ENCODE data around the gene MLN. TPM values are rescaled to one million over a fixed set of nuclear protein-coding genes. Genes with fewer than 3 reads are reported as not detected.
A peak's percentile ranks its signal among the peaks of the same experiment; 100 is the strongest.

The MLN gene
- total RNA-seq, 2 experiments from 2014 or later, result not detected

- Mint-ChIP-seq H3K9me3 (no peaks in the 10 kb centered on the region), H3K36me3 (ENCODE audit: low read depth) (no peaks in the 10 kb centered on the region), H3K27me3 (ENCODE audit: low read depth) (no peaks in the 10 kb centered on the region), H3K4me1 (ENCODE audit: low read depth) (peaks cover 12% of the 10 kb centered on the region), H3K4me3 (no peak overlapping the region), H3K27ac (no peak overlapping the region)
- CTCF ChIA-PET, result no interaction called here
- no peak for DNase-seq
- intact Hi-C loops (cut with micrococcal nuclease), result no loop called here
Measured at GRCh38 chr6:33843131-33844121, 39.6 kb upstream of the MLN start.

DNA sequence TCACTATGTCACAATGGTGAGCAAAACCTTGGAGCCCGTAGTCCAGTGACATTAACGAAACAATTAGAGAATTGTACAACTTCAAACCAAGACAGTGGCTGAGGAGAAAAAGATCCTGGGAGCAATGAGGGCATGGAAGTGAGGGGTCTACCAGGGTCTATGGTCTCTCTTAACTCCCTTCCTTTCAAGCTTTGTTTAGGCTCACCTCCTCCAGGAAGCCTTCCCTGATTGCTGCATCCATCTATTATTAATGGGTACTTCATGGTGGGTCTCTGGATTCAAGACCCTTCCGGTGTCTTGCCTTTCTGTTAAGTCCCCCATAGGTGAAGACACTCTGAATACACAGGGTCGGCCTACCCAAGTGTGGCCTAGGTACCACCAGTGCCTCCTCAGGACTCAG, 38.1 kb upstream of the MLN start:
- intact Hi-C loops (cut with micrococcal nuclease), result loop anchor here (2.0 kb wide), 1 partner anchor 19 kb away; no protein-coding TSS in a partner anchor
- DNase-seq, result no peak
- peaks cover 12% of the 10 kb centered on the region for H3K4me1 Mint-ChIP-seq (ENCODE audit: low read depth)
- no peak overlapping the region for H3K4me3 Mint-ChIP-seq
- no peaks in the 10 kb centered on the region for H3K36me3 Mint-ChIP-seq (ENCODE audit: low read depth)
- CTCF ChIA-PET, result interaction anchor here (1.4 kb wide), 1 partner anchor 39 kb away, joined by 5 read pairs; the partner anchor contains the start of gene MLN
- no peak overlapping the region for H3K27ac Mint-ChIP-seq
- H3K27me3 Mint-ChIP-seq (ENCODE audit: low read depth), result no peaks in the 10 kb centered on the region
- H3K9me3 Mint-ChIP-seq, result no peaks in the 10 kb centered on the region

- CTCF ChIA-PET, result interaction anchor here (1.1 to 1.4 kb wide), 2 partner anchors 10 to 38 kb away, joined by 3 to 5 read pairs; partner anchors contain the start of gene MLN
- Mint-ChIP-seq H3K27ac (no peak overlapping the region), H3K4me3 (no peak overlapping the region), H3K36me3 (ENCODE audit: low read depth) (no peaks in the 10 kb centered on the region), H3K4me1 (ENCODE audit: low read depth) (peaks cover 12% of the 10 kb centered on the region), H3K27me3 (ENCODE audit: low read depth) (no peaks in the 10 kb centered on the region), H3K9me3 (no peaks in the 10 kb centered on the region)
- intact Hi-C loops (cut with micrococcal nuclease), result loop anchor here (2.0 kb wide), 1 partner anchor 20 kb away; no protein-coding TSS in a partner anchor
- no peak for DNase-seq
Measured at GRCh38 chr6:33841070-33841469, 37.3 kb upstream of the MLN start.

- no peaks in the 10 kb centered on the region for H3K36me3 Mint-ChIP-seq (ENCODE audit: low read depth)
- no peaks in the 10 kb centered on the region for H3K27me3 Mint-ChIP-seq (ENCODE audit: low read depth)
- peaks cover 12% of the 10 kb centered on the region for H3K4me1 Mint-ChIP-seq (ENCODE audit: low read depth)
- CTCF ChIA-PET, result interaction anchor here (0.9 to 1.6 kb wide), 3 partner anchors 11 to 215 kb away, joined by 3 read pairs; no protein-coding TSS in a partner anchor
- H3K27ac Mint-ChIP-seq, result no peak overlapping the region
- DNase-seq, result peak; percentile 72
- intact Hi-C loops (cut with micrococcal nuclease), result loop anchor here (1.0 to 2.0 kb wide), 2 partner anchors 21 to 52 kb away; no protein-coding TSS in a partner anchor
- no peaks in the 10 kb centered on the region for H3K9me3 Mint-ChIP-seq
- no peak overlapping the region for H3K4me3 Mint-ChIP-seq
Measured at GRCh38 chr6:33840048-33840926, 36.5 kb upstream of the MLN start.

DNA sequence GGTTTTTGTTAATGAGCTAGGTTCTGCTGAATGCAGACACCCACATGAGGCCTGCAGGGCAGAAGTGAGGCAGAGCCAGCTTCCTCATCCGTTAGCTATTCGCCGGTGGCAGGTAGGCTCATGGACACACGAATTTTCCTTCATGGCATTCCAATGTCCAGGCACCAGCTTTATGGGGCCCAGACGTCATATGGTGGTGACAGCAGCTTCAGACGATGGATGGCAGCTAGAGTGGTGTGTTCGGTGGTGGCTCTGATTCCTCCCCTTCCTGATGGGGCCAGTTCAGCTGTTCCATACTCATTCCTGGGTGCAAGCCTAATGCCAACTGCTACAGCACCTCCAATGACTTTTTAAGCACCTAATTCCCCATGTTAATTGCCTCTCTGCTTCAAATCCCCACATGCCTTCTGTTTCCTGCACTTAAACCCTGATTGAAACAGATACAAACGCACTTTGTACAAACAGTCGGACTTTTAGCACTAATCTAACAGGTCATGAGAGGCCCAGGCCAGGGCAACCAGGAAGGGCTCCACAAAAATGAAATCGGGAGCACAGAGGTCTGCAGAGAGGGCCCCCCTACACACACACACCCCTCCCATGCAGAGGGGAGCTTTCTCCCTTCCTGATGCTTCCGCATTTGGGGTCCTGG, 35.7 kb upstream of the MLN start:
- DNase-seq, result no peak
- no peak overlapping the region for H3K27ac Mint-ChIP-seq
- CTCF ChIA-PET, result interaction anchor here (0.9 to 1.6 kb wide), 2 partner anchors 138 to 215 kb away, joined by 3 read pairs; no protein-coding TSS in a partner anchor
- H3K9me3 Mint-ChIP-seq, result no peaks in the 10 kb centered on the region
- H3K4me1 Mint-ChIP-seq (ENCODE audit: low read depth), result peaks cover 12% of the 10 kb centered on the region
- H3K27me3 Mint-ChIP-seq (ENCODE audit: low read depth), result no peaks in the 10 kb centered on the region
- intact Hi-C loops (cut with micrococcal nuclease), result loop anchor here (1.0 to 2.0 kb wide), 2 partner anchors 21 to 51 kb away; no protein-coding TSS in a partner anchor
- no peaks in the 10 kb centered on the region for H3K36me3 Mint-ChIP-seq (ENCODE audit: low read depth)
- no peak overlapping the region for H3K4me3 Mint-ChIP-seq

DNA sequence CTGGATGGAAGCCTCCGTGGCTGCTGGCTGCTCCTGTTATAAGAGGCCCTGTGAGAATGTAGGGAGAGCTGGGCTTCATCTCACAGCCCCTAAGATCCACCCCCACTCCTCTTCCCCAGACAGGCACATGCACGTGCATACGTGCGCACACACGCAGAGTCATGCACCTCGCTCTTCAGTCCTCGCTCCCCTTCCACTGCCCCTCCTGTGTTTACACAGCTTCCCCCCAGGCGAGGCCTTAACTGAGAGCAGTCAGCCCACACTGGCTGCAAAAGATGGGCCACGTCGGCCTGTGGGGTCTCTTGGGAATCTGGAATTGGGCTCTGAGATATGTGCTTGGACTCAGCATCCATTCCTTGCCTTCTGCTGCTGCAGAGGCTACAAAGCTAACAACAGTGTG, 35.2 kb upstream of the MLN start:
- H3K4me3 Mint-ChIP-seq, result no peak overlapping the region
- intact Hi-C loops (cut with micrococcal nuclease), result no loop called here
- DNase-seq, result no peak
- no peaks in the 10 kb centered on the region for H3K9me3 Mint-ChIP-seq
- H3K36me3 Mint-ChIP-seq (ENCODE audit: low read depth), result no peaks in the 10 kb centered on the region
- H3K27me3 Mint-ChIP-seq (ENCODE audit: low read depth), result no peaks in the 10 kb centered on the region
- CTCF ChIA-PET, result interaction anchor here (1.6 kb wide), 1 partner anchor 216 kb away, joined by 3 read pairs; no protein-coding TSS in a partner anchor
- no peak overlapping the region for H3K27ac Mint-ChIP-seq
- H3K4me1 Mint-ChIP-seq (ENCODE audit: low read depth), result peaks cover 12% of the 10 kb centered on the region

GRCh38 chr6:33837971-33838665, 34.3 kb upstream of the MLN start:
- H3K27me3 Mint-ChIP-seq (ENCODE audit: low read depth), result no peaks in the 10 kb centered on the region
- intact Hi-C loops (cut with micrococcal nuclease), result no loop called here
- CTCF ChIA-PET, result interaction anchor here (1.6 kb wide), 1 partner anchor 217 kb away, joined by 3 read pairs; no protein-coding TSS in a partner anchor
- no peak for DNase-seq
- peaks cover 12% of the 10 kb centered on the region for H3K4me1 Mint-ChIP-seq (ENCODE audit: low read depth)
- no peak overlapping the region for H3K4me3 Mint-ChIP-seq
- no peaks in the 10 kb centered on the region for H3K36me3 Mint-ChIP-seq (ENCODE audit: low read depth)
- H3K27ac Mint-ChIP-seq, result no peak overlapping the region
- H3K9me3 Mint-ChIP-seq, result no peaks in the 10 kb centered on the region

DNA sequence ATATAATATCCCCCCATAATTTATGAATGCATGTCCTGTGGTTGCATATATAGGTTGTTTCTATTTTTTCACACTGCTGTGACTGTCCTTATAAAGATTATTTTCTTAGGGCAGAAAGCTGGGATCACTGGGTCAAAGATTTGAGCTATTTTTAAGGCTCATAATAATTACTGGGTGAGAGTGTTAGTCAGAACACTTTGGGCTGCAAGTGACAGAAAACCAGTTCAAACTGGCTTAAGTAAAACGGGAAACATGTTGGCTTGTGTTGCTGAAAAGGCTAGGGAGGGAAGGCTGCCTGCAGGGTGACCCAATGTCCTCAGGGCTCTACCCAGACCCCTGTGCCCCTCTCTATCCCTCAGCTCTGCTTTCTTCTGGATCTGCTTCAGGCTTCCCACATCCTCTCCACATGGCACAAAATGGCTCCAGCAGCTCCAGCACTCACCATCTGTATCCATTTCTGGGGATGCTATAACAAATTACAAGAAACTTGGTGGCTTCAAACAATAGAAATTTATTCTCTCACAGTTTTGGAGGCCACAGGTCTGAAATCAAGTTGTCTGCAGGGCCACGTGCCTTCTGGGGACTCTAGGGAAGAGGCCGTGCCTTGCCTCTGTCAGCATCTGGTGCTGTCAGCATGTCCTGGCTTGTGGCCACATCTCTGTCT, 33.1 kb upstream of the MLN start:
- H3K27me3 Mint-ChIP-seq (ENCODE audit: low read depth), result no peaks in the 10 kb centered on the region
- no peaks in the 10 kb centered on the region for H3K36me3 Mint-ChIP-seq (ENCODE audit: low read depth)
- no peak for DNase-seq
- CTCF ChIA-PET, result interaction anchor here (1.3 kb wide), 1 partner anchor 24 kb away, joined by 3 read pairs; no protein-coding TSS in a partner anchor
- H3K4me1 Mint-ChIP-seq (ENCODE audit: low read depth), result peaks cover 12% of the 10 kb centered on the region
- H3K27ac Mint-ChIP-seq, result no peak overlapping the region
- H3K4me3 Mint-ChIP-seq, result no peak overlapping the region
- intact Hi-C loops (cut with micrococcal nuclease), result no loop called here
- no peaks in the 10 kb centered on the region for H3K9me3 Mint-ChIP-seq

DNA sequence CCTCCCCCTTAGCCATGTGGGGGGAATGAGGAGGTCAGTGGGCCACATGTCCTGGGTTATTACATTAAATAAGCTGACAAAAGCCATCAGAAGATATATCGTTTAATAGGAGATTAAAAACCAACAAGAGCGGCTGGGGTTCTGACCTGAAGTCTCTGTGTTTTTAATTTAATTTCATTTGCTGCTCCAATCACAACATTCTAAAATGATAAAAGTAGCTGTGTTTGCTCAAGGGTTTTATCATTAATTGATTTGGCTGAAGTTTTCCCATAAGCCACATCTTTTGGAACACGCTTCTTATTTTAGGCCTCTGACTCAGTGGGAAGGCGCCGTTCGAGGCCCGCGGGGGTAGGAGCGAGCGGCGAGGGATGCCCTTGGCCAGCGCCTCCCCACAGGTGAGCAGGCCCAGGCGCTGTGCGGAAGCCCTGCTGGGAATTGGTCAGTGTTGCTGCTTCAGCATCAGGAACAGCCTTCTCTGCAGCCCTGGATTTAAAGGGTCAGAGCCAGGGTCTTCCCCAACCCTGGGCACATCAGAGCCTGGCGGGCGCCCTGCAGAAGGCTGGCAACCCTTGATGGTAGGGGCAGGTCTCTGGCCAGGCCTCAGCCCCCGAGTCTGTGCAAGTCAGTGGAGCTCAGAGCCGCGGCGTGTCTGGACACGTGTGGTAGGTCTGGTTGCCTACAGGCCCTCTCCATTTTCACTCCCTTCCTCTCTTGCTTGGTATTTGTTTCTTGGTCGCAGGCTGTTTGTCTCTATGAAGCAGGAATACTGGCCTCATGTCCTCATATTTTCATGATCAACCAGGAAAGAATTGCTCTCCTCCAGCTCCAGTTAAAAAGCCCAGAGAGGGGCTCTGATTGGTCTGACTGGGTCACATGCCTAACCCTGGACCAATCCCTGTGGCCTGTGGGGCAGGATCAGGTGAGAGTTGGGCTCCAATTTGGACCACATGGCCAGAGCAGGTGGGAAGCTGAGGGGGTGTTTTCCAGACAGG, 30.9 kb upstream of the MLN start:
- H3K4me1 Mint-ChIP-seq (ENCODE audit: low read depth), result peaks cover 3% of the 10 kb centered on the region
- intact Hi-C loops (cut with micrococcal nuclease), result no loop called here
- no peak for DNase-seq
- CTCF ChIA-PET, result interaction anchor here (1.0 kb wide), 1 partner anchor 15 kb away, joined by 3 read pairs; no protein-coding TSS in a partner anchor
- no peak overlapping the region for H3K27ac Mint-ChIP-seq
- no peaks in the 10 kb centered on the region for H3K36me3 Mint-ChIP-seq (ENCODE audit: low read depth)
- H3K27me3 Mint-ChIP-seq (ENCODE audit: low read depth), result no peaks in the 10 kb centered on the region
- no peak overlapping the region for H3K4me3 Mint-ChIP-seq
- H3K9me3 Mint-ChIP-seq, result no peaks in the 10 kb centered on the region

DNA sequence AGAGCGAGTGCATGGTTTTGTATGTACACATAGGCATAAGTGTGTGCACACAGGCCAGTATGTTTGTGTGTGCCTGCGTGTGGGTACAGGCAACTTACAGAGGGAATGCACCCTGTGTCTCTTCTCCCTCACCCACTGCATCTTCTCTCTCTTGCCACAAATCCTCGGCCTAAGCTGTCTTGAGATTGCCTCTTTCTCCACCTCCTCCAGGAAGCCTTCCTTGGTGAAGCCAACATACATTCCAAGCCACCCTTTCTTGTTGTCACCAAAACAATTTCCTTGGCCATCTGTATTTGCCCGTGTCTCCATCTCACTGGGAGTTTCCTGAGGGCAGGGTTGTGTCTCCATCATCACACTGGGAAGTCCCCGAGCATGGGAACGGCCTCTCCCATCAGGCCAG, 29.8 kb upstream of the MLN start:
- no peak overlapping the region for H3K4me3 Mint-ChIP-seq
- CTCF ChIA-PET, result no interaction called here

More for the DNA sequence above, 29.8 kb upstream of the MLN start:
- intact Hi-C loops (cut with micrococcal nuclease), result no loop called here
- no peak for DNase-seq
- Mint-ChIP-seq H3K9me3 (no peaks in the 10 kb centered on the region), H3K27me3 (ENCODE audit: low read depth) (no peaks in the 10 kb centered on the region), H3K27ac (no peak overlapping the region), H3K4me1 (ENCODE audit: low read depth) (no peaks in the 10 kb centered on the region), H3K36me3 (ENCODE audit: low read depth) (no peaks in the 10 kb centered on the region)
